Stimulated activated CD8-positive, alpha-beta memory T cell treated with anti-CD3 and anti-CD28 coated beads, Interleukin-7, amount 100 ng/mL, for 24 hours (primary cell): ENCODE results near the gene MZT2A.
"Not testable (repeated sequence)": the region's sequence is repeated elsewhere in the genome, so short reads cannot be mapped to it uniquely, and the experiment has no call there.

Source experiments
- DNase-seq: peaks from one replicate; pipeline ENCODE4 v3.0.0-alpha.2; 2020; ENCODE audit warnings: low read depth

Gene MZT2A

GRCh38 chr2:131492418-131493198, 411 bp upstream of the MZT2A start:
- DNase-seq = peak; percentile 93

GRCh38 chr2:131491469-131491836, 744 bp downstream of the MZT2A start:
- not testable (repeated sequence) for DNase-seq

- not testable (repeated sequence) for DNase-seq
Measured at GRCh38 chr2:131490616-131491468, 1.4 kb downstream of the MZT2A start.

- no peak for DNase-seq
Measured at GRCh38 chr2:131488306-131489205, 3.6 kb downstream of the MZT2A start.

- not testable (repeated sequence) for DNase-seq
Measured at GRCh38 chr2:131486201-131486902, 5.8 kb downstream of the MZT2A start.

- DNase-seq = not testable (repeated sequence)
Measured at GRCh38 chr2:131484906-131485460, 7.2 kb downstream of the MZT2A start.

- DNase-seq = not testable (repeated sequence)
Measured at GRCh38 chr2:131483981-131484820, 8.0 kb downstream of the MZT2A start.

- DNase-seq = not testable (repeated sequence)
Measured at GRCh38 chr2:131482506-131483155, 9.6 kb downstream of the MZT2A start.

GRCh38 chr2:131480351-131480750, 11.8 kb downstream of the MZT2A start:
- not testable (repeated sequence) for DNase-seq

GRCh38 chr2:131478850-131479461, 13.2 kb downstream of the MZT2A start:
- not testable (repeated sequence) for DNase-seq

- not testable (repeated sequence) for DNase-seq
Measured at GRCh38 chr2:131478074-131478849, 13.9 kb downstream of the MZT2A start.

- not testable (repeated sequence) for DNase-seq
Measured at GRCh38 chr2:131477227-131477626, 15.0 kb downstream of the MZT2A start.

- not testable (repeated sequence) for DNase-seq
Measured at GRCh38 chr2:131476363-131476762, 15.8 kb downstream of the MZT2A start.

GRCh38 chr2:131475831-131476230, 16.4 kb downstream of the MZT2A start, which contains the start of gene TUBA3D:
TSS of gene TUBA3D (plus strand) at chr2:131476119. CDS start at chr2:131476200, 81 bp downstream.
- no peak for DNase-seq

- not testable (repeated sequence) for DNase-seq
Measured at GRCh38 chr2:131473266-131473665, 18.9 kb downstream of the MZT2A start.

- DNase-seq = not testable (repeated sequence)
Measured at GRCh38 chr2:131471624-131472023, 20.6 kb downstream of the MZT2A start.

GRCh38 chr2:131470944-131471343, 21.3 kb downstream of the MZT2A start:
- not testable (repeated sequence) for DNase-seq

GRCh38 chr2:131467722-131468121, 24.5 kb downstream of the MZT2A start:
- DNase-seq = not testable (repeated sequence)
